ENCODE results near the gene SPO11.

GRCh38 chr20:57377350-57377749 lies 47.7 kb downstream of the SPO11 start:
- TF ChIP-seq CTCF (IDR thresholded peaks at IDR 0.05) (no peak), POLR2A (IDR thresholded peaks at IDR 0.05) (no peak), POLR2AphosphoS5 (IDR thresholded peaks at IDR 0.05) (no peak)
